Memory B cell (primary cell): ENCODE results near the gene PCSK4.
"Not testable (repeated sequence)": the region's sequence is repeated elsewhere in the genome, so short reads cannot be mapped to it uniquely, and the experiment has no call there.

ENCODE experiments used
- ATAC-seq: fragments of 150-1000 bp; cut with Tn5 transposase; 2 replicates; pipeline ENCODE4 v1.10.0; 2021; ENCODE audit warnings: low read depth, mild to moderate bottlenecking, moderate library complexity
- DNase-seq, 2 donors: peaks; one replicate each; pipeline ENCODE4 v3.0.0; 2022; ENCODE audit warnings: low spot score in 2 of 2
- H3K27ac Mint-ChIP-seq: one replicate; pipeline ENCODE4 v1.8.0; 2022; ENCODE audit warnings: mild to moderate bottlenecking, moderate library complexity, mixed read lengths
- H3K27me3 Mint-ChIP-seq: one replicate; pipeline ENCODE4 v1.8.0; 2022; ENCODE audit warnings: mixed read lengths
- H3K36me3 Mint-ChIP-seq: one replicate; pipeline ENCODE4 v1.8.0; 2022; ENCODE audit warnings: mild to moderate bottlenecking, mixed read lengths
- H3K4me1 Mint-ChIP-seq: one replicate; pipeline ENCODE4 v1.8.0; 2022; ENCODE audit warnings: mixed read lengths
- H3K4me3 Mint-ChIP-seq: one replicate; pipeline ENCODE4 v1.8.0; 2022; ENCODE audit warnings: mild to moderate bottlenecking, moderate library complexity, mixed read lengths
- H3K9me3 Mint-ChIP-seq: one replicate; pipeline ENCODE4 v1.8.0; 2022; ENCODE audit warnings: mixed read lengths

Gene PCSK4

GRCh38 chr19:1503925-1504773 lies 14.0 kb upstream of the PCSK4 start:
- H3K4me1 Mint-ChIP-seq = peaks cover 11% of the 10 kb centered on the region
- ATAC-seq = no peak
- no peak overlapping the region for H3K27ac Mint-ChIP-seq
- H3K4me3 Mint-ChIP-seq = no peak overlapping the region
- H3K27me3 Mint-ChIP-seq = peaks cover 35% of the 10 kb centered on the region
- H3K9me3 Mint-ChIP-seq = peaks cover 4% of the 10 kb centered on the region
- H3K36me3 Mint-ChIP-seq = no peaks in the 10 kb centered on the region
- DNase-seq = no peak

DNA sequence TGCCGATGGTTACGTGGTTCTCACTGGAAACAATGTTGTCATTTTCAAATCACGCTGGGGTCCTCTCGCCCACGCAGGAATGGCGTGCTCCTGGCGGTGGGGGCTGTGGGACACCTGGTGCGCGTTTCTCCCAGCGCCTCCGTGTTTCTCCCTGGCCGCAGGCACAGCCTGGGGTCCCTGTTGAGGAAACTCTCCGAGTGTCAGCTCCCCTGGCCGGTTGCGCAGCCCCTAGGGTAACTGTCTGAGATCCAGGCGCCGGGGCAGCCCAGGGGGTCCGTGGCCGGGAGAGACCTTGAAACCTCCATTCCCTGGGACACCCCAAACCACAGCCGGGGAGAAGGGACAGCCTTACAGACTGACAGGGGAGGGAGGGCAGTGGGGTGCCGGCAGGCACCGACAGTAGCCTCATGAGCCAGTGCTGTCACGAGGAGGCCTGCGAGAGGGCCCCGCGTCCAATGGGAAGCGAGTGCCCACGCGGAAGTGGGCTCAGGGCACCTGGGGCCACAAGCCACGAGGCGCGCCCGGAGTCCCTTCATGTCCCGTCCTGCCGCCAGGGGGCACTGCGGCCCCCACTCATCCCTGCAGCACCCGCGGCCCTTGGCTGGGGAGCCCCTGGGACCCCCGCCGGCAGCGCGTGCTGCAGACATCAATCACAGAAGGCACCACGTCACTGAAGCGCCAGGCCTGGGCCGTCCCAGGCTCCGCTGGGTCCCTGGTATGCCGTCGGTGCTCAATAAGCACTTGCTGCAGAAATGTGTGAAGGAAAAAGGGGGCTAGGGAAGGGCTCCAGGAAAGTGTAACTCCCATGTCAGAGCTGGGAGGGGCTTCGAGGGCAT lies 13.2 kb upstream of the PCSK4 start:
- Mint-ChIP-seq H3K27me3 (peaks cover 32% of the 10 kb centered on the region), H3K27ac (no peak overlapping the region), H3K4me3 (no peak overlapping the region), H3K9me3 (peaks cover 2% of the 10 kb centered on the region), H3K4me1 (peaks cover 11% of the 10 kb centered on the region), H3K36me3 (no peaks in the 10 kb centered on the region)
- DNase-seq (peak; percentile 47 to 62), ATAC-seq (peak; percentile 18)

DNA sequence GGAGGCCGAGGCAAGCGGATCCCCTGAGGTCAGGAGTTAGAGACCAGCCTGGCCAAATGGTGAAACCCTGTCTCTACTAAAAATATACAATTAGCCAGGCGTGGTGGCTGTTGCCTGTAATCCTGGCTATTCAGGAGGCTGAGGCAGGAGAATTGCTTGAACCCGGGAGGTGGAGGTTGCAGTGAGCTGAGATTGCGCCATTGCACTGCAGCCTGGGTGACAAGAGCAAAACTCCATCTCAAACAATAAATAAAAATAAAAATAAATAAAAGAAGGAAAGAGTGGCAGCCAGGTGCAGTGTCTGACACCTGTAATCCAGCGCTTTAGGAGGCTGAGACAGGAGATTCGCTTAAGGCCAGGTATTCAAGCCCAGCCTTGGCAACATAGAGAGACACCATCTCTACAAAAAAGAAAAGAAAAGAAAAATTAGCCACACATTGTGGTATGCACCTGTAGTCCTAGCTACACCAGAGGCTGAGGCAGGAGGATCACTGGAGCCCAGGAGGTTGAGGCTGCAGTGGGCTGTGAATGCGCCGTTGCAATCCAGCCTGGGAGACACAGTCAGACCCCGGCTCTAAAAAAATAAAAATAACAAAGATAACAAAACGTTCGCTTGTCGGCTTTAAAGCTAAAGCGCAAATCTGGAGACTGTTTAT lies 12.4 kb upstream of the PCSK4 start:
- Mint-ChIP-seq H3K9me3 (no peaks in the 10 kb centered on the region), H3K4me1 (peaks cover 5% of the 10 kb centered on the region), H3K4me3 (no peak overlapping the region), H3K27ac (no peak overlapping the region), H3K36me3 (no peaks in the 10 kb centered on the region), H3K27me3 (peaks cover 27% of the 10 kb centered on the region)
- ATAC-seq (no peak), DNase-seq (no peak)

- Mint-ChIP-seq H3K9me3 (no peaks in the 10 kb centered on the region), H3K4me3 (no peak overlapping the region), H3K27me3 (peaks cover 22% of the 10 kb centered on the region), H3K36me3 (no peaks in the 10 kb centered on the region), H3K4me1 (peaks cover 3% of the 10 kb centered on the region), H3K27ac (no peak overlapping the region)
- DNase-seq = no peak
- no peak for ATAC-seq
Observed at GRCh38 chr19:1501200-1501595, 11.0 kb upstream of the PCSK4 start.

GRCh38 chr19:1499231-1499630 lies 9.1 kb upstream of the PCSK4 start:
- H3K27ac Mint-ChIP-seq, DNase-seq, H3K4me1 Mint-ChIP-seq, H3K36me3 Mint-ChIP-seq, H3K4me3 Mint-ChIP-seq, ATAC-seq, H3K9me3 Mint-ChIP-seq: not testable (repeated sequence)
- H3K27me3 Mint-ChIP-seq = peaks cover 10% of the 10 kb centered on the region

DNA sequence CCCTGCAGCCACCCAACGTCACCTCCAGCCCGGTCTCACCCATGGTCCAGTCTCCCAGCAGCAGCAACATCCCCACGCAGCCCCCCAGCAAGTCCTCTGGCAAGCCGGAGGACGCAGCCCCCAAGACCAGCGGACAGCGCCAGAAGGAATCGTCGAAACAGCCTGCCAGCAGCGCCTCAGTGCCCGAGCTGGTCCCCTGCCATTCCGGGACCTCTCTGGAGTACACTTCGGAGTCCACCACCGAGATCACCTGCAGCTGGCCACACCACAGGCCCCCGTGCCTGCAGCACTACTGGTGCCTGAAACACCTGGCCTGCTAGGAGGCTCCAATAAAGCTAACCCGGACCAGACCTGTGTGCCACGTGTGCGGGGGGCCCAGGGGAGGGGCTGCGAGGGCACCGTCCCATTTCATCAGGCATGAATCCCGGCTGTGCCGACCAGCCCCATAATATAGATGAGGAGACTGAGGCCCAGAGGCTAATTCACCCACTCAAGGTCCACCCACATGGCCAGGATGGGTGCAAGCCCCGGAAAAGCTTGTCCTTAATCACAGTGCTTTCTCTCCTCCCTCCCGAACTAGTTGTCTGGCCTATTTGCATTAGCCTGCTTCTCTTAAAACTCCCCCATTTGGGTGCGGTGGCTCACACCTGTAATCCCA lies 7.6 kb upstream of the PCSK4 start:
- H3K9me3 Mint-ChIP-seq = no peaks in the 10 kb centered on the region
- peaks cover 2% of the 10 kb centered on the region for H3K4me1 Mint-ChIP-seq
- no peak overlapping the region for H3K4me3 Mint-ChIP-seq
- H3K27me3 Mint-ChIP-seq = peaks cover 6% of the 10 kb centered on the region
- ATAC-seq = no peak
- no peak for DNase-seq
- no peaks in the 10 kb centered on the region for H3K36me3 Mint-ChIP-seq
- H3K27ac Mint-ChIP-seq = no peak overlapping the region

DNA sequence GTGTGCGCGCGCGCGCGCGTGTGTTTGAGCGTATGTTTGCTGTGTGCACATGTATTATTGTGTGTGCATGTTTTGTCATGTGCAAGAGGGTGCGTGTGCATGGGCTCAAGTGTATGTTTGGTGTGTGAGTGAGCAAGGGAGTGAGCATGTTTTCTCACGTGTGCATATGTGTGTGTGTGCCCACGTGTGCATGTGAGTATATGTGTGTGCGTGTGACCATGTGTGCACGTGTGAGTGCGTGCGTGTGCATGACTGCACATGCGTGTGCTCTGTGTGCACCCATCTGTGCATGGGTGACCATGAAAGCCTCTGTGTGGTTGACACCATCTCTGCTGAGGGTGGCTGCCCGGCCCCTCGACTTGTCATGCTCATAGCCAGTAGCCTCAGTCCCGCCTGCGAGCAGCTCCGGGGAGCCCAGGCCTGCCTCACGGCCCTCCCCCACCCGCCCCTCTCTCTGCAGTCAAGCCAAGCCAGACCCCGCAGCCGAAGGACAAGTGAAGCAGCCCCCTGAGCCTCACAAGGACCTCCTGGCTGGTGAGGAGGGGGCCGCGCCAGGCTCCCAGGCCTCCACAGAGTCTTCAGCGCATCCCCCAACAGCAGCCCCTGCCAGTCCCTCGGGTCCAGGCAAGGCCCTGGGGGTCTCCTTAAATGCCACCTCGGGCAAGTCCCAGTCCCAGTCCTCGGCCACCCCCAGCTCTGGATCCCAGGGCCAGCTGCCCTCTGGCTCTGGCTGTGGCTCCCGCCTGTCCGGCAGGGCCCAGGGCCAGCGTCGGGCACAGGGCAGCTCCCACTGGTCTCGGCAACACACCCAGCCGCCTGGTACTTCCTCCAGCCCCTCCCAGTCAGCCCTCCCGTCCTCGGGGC lies 6.8 kb upstream of the PCSK4 start:
- no peaks in the 10 kb centered on the region for H3K36me3 Mint-ChIP-seq
- ATAC-seq (no peak), DNase-seq (no peak)
- H3K4me1 Mint-ChIP-seq = peaks cover under 1% of the 10 kb centered on the region
- H3K27ac Mint-ChIP-seq = no peak overlapping the region
- H3K9me3 Mint-ChIP-seq = no peaks in the 10 kb centered on the region
- no peak overlapping the region for H3K4me3 Mint-ChIP-seq
- H3K27me3 Mint-ChIP-seq = peaks cover 4% of the 10 kb centered on the region

DNA sequence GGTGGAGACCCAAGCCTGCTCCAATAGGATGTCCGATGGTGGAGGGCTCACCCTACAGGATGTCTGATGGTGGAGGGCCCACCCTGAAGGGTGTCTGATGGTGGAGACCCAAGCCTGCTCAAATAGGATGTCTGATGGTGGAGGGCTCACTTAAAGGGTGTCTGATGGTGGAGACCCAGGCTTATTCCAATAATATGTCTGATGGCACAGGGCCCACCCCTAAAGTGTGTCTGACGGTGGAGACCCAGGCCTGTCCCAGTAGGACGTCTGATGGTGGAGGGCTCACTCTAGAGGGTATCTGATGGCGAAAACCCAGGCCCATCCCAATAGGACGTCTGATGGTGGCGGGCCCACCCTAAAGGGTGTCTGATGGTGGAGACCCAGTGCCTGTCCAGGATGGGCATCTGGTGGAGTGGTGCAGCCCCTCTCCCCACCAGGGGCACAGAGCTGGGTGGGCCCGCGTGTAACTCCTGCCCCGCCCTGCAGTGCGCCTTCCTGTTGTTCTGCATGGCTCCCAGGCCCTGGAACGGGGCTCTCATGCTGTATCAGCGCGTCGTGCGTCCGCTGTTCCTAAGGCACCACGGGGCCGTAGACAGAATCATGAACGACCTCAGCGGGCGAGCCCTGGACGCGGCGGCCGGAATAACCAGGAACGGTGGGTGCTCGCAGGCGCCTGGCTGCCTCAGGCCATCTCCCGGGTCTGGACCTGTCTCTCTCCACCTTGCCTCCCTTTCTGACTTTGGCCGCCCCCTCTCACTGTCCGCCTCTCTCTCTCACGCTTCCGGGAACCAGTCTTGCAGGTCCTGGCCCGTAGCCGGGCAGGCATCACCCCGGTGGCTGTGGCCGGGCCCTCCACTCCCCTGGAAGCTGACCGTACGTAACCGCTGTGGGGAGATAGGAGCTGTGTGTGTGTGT lies 5.9 kb upstream of the PCSK4 start:
- Mint-ChIP-seq H3K4me3 (no peak overlapping the region), H3K27me3 (peaks cover 1% of the 10 kb centered on the region), H3K9me3 (no peaks in the 10 kb centered on the region), H3K36me3 (no peaks in the 10 kb centered on the region), H3K27ac (no peak overlapping the region), H3K4me1 (peaks cover 3% of the 10 kb centered on the region)
- ATAC-seq (no peak), DNase-seq (no peak)

DNA sequence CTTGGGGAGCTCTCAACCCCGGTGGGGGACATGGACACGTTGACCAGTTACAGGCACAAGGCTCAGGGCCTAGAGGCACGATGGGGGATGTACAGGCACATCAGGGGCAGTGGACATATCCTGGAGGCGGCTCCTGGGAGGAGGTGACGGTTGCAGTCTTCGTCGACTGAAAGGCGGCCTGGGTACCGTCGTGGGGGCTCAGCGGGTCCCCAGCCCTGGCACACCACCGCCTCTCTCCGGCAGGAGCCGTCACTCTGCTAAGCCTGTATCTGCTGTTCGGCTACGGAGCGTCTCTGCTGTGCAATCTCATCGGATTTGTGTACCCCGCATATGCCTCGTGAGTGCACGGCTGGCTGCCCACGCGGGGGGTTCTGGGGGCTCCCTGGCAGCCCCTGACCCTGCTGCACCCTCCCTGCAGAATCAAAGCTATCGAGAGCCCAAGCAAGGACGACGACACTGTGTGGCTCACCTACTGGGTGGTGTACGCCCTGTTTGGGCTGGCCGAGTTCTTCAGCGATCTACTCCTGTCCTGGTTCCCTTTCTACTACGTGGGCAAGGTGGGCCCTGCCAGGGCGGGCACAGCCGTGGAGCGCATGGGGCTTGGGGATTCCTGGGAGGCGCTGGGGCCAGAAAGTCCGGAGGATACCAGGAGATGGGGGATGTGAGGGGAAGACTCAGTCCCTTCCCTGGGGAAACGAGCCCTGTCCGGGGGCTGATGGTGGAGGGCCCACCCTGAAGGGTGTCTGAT lies 5.1 kb upstream of the PCSK4 start:
- H3K4me1 Mint-ChIP-seq = peaks cover 5% of the 10 kb centered on the region
- no peak for ATAC-seq
- peaks cover 1% of the 10 kb centered on the region for H3K27me3 Mint-ChIP-seq
- no peak for DNase-seq
- H3K9me3 Mint-ChIP-seq = no peaks in the 10 kb centered on the region
- H3K4me3 Mint-ChIP-seq = no peak overlapping the region
- no peak overlapping the region for H3K27ac Mint-ChIP-seq
- no peaks in the 10 kb centered on the region for H3K36me3 Mint-ChIP-seq

DNA sequence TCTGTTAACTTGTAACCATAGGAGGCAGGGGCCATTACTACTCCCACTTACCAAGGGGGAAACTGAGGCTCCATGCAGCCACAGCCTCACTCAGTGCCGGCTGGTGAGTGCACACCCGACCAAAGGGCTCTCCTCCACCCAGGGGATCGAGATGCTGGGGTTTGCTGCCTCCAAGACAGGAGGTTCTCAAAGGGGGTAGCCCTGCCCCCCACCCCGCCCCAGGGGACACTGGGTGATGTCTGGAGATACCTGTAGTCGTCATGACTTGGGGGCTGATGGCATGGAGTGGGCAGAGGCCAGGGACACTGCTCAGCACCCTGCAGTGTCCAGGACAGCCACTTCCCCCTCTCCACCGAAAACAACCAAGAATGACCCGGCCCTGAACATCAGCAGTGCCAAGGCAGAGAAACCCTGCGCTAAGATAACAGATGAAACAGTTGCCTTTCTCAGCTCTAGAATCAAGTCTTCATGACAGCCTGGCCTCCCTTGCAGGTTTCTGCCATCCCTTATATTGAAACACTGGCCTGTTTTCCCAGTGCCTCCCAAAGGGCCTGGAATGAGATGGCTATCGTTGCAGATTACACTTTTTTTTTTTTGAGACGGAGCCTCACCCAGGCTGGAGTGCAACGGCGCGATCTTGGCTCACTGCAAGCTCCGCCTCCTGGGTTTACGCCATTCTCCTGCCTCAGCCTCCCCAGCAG lies 4.1 kb upstream of the PCSK4 start:
- ATAC-seq = no peak
- Mint-ChIP-seq H3K9me3 (no peaks in the 10 kb centered on the region), H3K36me3 (no peaks in the 10 kb centered on the region), H3K4me1 (peaks cover 5% of the 10 kb centered on the region), H3K27ac (no peak overlapping the region), H3K27me3 (peaks cover 1% of the 10 kb centered on the region), H3K4me3 (no peak overlapping the region)
- no peak for DNase-seq

DNA sequence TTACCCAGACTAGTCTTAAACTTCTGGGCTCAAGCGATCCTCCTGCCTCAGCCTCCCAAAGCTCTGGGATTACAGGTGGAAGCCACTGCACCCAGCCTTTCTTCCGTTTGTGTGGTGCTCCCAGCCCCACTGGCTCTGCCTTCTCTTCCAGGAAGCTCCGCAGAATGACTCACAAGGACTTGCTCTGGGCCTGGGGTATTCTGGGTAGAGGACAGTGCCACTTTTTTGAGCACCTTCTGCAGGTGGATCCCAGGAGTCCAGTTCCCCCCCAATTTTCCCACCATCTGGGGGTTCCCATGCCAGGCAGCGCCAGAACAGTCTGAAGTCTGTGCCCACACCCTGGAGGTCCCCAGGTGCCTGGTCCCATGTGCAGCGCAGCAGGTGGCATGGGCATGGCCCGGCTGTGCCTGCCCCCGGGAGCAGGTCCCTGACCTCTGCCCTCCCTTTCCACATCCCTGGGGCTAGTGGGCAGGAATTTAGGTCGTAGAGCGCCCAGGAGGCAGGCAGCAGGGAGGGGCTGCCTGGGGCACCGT lies 2.4 kb upstream of the PCSK4 start:
- peaks cover 5% of the 10 kb centered on the region for H3K4me1 Mint-ChIP-seq
- no peak for ATAC-seq
- no peaks in the 10 kb centered on the region for H3K9me3 Mint-ChIP-seq
- H3K4me3 Mint-ChIP-seq = no peak overlapping the region
- peaks cover 1% of the 10 kb centered on the region for H3K27me3 Mint-ChIP-seq
- no peaks in the 10 kb centered on the region for H3K36me3 Mint-ChIP-seq
- no peak for DNase-seq
- no peak overlapping the region for H3K27ac Mint-ChIP-seq
